Natural killer cell treated with Interleukin-12 subunit alpha and Interleukin-12 subunit beta and Interleukin-15 and Interleukin-18, amount 100 ng/mL, for 72 hours (primary cell): ENCODE data around the gene ADK. TPM values are rescaled to one million over a fixed set of nuclear protein-coding genes. Genes with fewer than 3 reads are reported as not detected.

Experiments
- ATAC-seq, 2 donors: fragments of 150-1000 bp; cut with Tn5 transposase in 1 of 2; sonication (Bioruptor Pico), chemical (Tn5 transposase) in 1 of 2; 2 replicates each; pipeline ENCODE4 v1.10.0; 2021
- DNase-seq: peaks from one replicate; pipeline ENCODE4 v3.0.0; 2022; ENCODE audit warnings: low spot score
- H3K27ac Mint-ChIP-seq, 2 donors: 1 replicate in 1 of 2; 2 replicates in 1 of 2; pipeline ENCODE4 v1.8.0; 2022; ENCODE audit warnings: mixed read lengths in 2 of 2, mild to moderate bottlenecking in 1 of 2, moderate library complexity in 1 of 2
- H3K27me3 Mint-ChIP-seq, 2 donors: 1 replicate in 1 of 2; 2 replicates in 1 of 2; pipeline ENCODE4 v1.8.0; 2022; ENCODE audit warnings: mixed read lengths in 2 of 2
- H3K36me3 Mint-ChIP-seq: one replicate; pipeline ENCODE4 v1.8.0; 2022; ENCODE audit warnings: mixed read lengths
- H3K4me1 Mint-ChIP-seq, 2 donors: 1 replicate in 1 of 2; 2 replicates in 1 of 2; pipeline ENCODE4 v1.8.0; 2022; ENCODE audit warnings: low read depth in 2 of 2, mixed read lengths in 2 of 2, mild to moderate bottlenecking in 1 of 2
- H3K4me3 Mint-ChIP-seq: one replicate; pipeline ENCODE4 v1.8.0; 2022; ENCODE audit warnings: mixed read lengths
- H3K9me3 Mint-ChIP-seq: 2 replicates; pipeline ENCODE4 v1.8.0; 2022; ENCODE audit warnings: mixed read lengths
- total RNA-seq, 2 donors: library from RNA; stranded (reverse); gene quantifications; one replicate each; pipeline ENCODE4 v1.2.3, GENCODE V29; 2022

The ADK gene
- total RNA-seq, 2 donors from 2014 or later: 18.9 to 49.5 TPM

- Mint-ChIP-seq H3K36me3 (no peaks in the 10 kb centered on the region), H3K9me3 (no peaks in the 10 kb centered on the region), H3K27ac (no peak overlapping the region), H3K27me3 (no peaks in the 10 kb centered on the region), H3K4me1 (no peaks in the 10 kb centered on the region), H3K4me3 (no peak overlapping the region)
- ATAC-seq (no peak), DNase-seq (no peak)
Measured at GRCh38 chr10:74755273-74755672, 604.3 kb downstream of the ADK start.

Other genes with a start within 250 kb of the ADK start
- gene PLAU, start 240.1 kb upstream of the ADK start, total RNA-seq: not detected
- gene VCL, start 153.1 kb upstream of the ADK start, total RNA-seq: 10 to 100 TPM; 42.1 to 51.4 TPM
- gene AP3M1, start 393 bp upstream of the ADK start, total RNA-seq: 10 to 100 TPM; 53.3 to 60.7 TPM